Panc1 (cell line): ENCODE results near the gene ELANE. TPM values are rescaled to one million over a fixed set of nuclear protein-coding genes. Genes with fewer than 3 reads are reported as not detected.

Experiments
- ATAC-seq: fragments of 200-7000 bp; cut with Tn5 transposase; 2 replicates; pipeline ENCODE4 v1.9.1; 2020; ENCODE audit warnings: mild to moderate bottlenecking, moderate library complexity
- BruUV-seq: library from RNA; stranded (reverse); fragments of 400-500 nt; replicated peaks from 2 replicates; lab custom pipeline; 2021; lab: Mats Ljungman, UMichigan
- CTCF ChIA-PET: fragments of 300-600 bp; sonication (Branson Sonifier 250); formaldehyde crosslinking; loops from one replicate; lab custom pipeline; 2022; ENCODE audit warnings: antibody characterized with exemption; lab: Charles Lee
- POLR2A ChIA-PET: fragments of 300-600 bp; sonication (Branson Sonifier 250); formaldehyde crosslinking; loops from one replicate; lab custom pipeline; 2022; ENCODE audit warnings: antibody characterized with exemption; lab: Charles Lee
- DNase-seq: peaks from one replicate; pipeline ENCODE4 v3.0.0-alpha.2; 2010; ENCODE audit warnings: low read depth, low spot score
- H3K27ac ChIP-seq: 2 replicates; pipeline ENCODE4 v1.5.1; 2011; ENCODE audit warnings: mild to moderate bottlenecking, low read length, inconsistent platforms
- H3K27me3 ChIP-seq: fragments of 200-500 bp; sonication (Bioruptor generic); 2 replicates; pipeline ENCODE4 v1.6.0; 2014; ENCODE audit warnings: low read length, inconsistent platforms; ENCODE audit not compliant: control insufficient read depth, insufficient read depth
- H3K36me3 ChIP-seq: fragments of 200-500 bp; sonication (Bioruptor generic); 2 replicates; pipeline ENCODE4 v1.5.1; 2014; ENCODE audit warnings: inconsistent platforms, mild to moderate bottlenecking, low read length, moderate library complexity; ENCODE audit not compliant: control insufficient read depth, insufficient read depth
- H3K4me1 ChIP-seq: 2 replicates; pipeline ENCODE4 v1.5.1; 2011; ENCODE audit warnings: inconsistent platforms, mild to moderate bottlenecking, low read length, moderate library complexity; ENCODE audit not compliant: control insufficient read depth, insufficient read depth
- H3K4me3 ChIP-seq, 2 experiments: 2 replicates each; pipeline ENCODE4 v1.5.1; 2011 to 2012; ENCODE audit warnings: low read depth in 2 of 2, low read length in 2 of 2, mild to moderate bottlenecking in 2 of 2, inconsistent platforms in 1 of 2, moderate library complexity in 1 of 2
- H3K9me3 ChIP-seq: fragments of 200-500 bp; sonication (Bioruptor generic); 2 replicates; pipeline ENCODE4 v1.5.1; 2014; ENCODE audit warnings: low read depth, mild to moderate bottlenecking, inconsistent platforms, low read length, moderate library complexity; ENCODE audit not compliant: control insufficient read depth, insufficient read depth
- CTCF ChIP-seq: fragments of 450-650 bp; IDR thresholded peaks from 2 replicates; pipeline ENCODE4 v1.5.1; 2017; ENCODE audit warnings: mild to moderate bottlenecking
- POLR2AphosphoS5 ChIP-seq: IDR thresholded peaks from 2 replicates; pipeline ENCODE4 v1.6.1; 2012; ENCODE audit warnings: mild to moderate bottlenecking, low read depth, low read length, moderate library complexity
- REST ChIP-seq, 2 experiments: IDR thresholded peaks; 2 replicates each; pipeline ENCODE4 v1.6.1; 2011 to 2012; ENCODE audit warnings: low read depth in 2 of 2, control low read depth in 1 of 2, low read length in 1 of 2, mild to moderate bottlenecking in 1 of 2, moderate library complexity in 1 of 2; ENCODE audit not compliant: insufficient read depth in 1 of 2
- SIN3A ChIP-seq: IDR thresholded peaks from 2 replicates; pipeline ENCODE4 v1.6.1; 2012; ENCODE audit warnings: low read depth, mild to moderate bottlenecking, low read length, moderate library complexity, borderline replicate concordance; ENCODE audit not compliant: insufficient read depth
- TCF7L2 ChIP-seq: IDR thresholded peaks from 2 replicates; pipeline ENCODE4 v1.6.1; 2011; ENCODE audit warnings: mild to moderate bottlenecking, low read depth, low read length, inconsistent platforms
- in situ Hi-C: cut with HindIII; loops from 2 replicates; pipeline ENCODE4 v1.10.0; 2016; ENCODE audit warnings: low sequenced_read_pairs, low pct_unique_long_range_greater_than_20kb
- intact Hi-C: fragments of 100-400 bp; cut with micrococcal nuclease; formaldehyde crosslinking; loops from one replicate; pipeline ENCODE4 v1.10.0; 2022; ENCODE audit not compliant: unreplicated experiment
- total RNA-seq: library from RNA; stranded (reverse); gene quantifications from one replicate; pipeline ENCODE4 v1.2.1, GENCODE V29; 2021; ENCODE audit not compliant: unreplicated experiment

Gene ELANE
- total RNA-seq, 1 experiment from 2014 or later = 0.57 TPM

GRCh38 chr19:870963-871401 lies 18.9 kb downstream of the ELANE start:
- ChIA-PET CTCF (no interaction called here), POLR2A (no interaction called here)
- TF ChIP-seq TCF7L2 (no peak), CTCF (no peak), SIN3A (no peak), REST (IDR thresholded peaks at IDR 0.05; ENCODE audit: insufficient read depth in 1 of 2, low read depth in 2 of 2, low read length in 1 of 2) (no peak), POLR2AphosphoS5 (no peak)
- no peak for DNase-seq
- peaks cover 5% of the 10 kb centered on the region; the same call in 1 of the 2 replicates for H3K4me1 ChIP-seq
- in situ Hi-C loops (no loop called here), intact Hi-C loops (no loop called here)
- no peaks in the 10 kb centered on the region for H3K9me3 ChIP-seq
- H3K27ac ChIP-seq = no peak overlapping the region
- H3K27me3 ChIP-seq = no peaks in the 10 kb centered on the region
- no peak overlapping the region for H3K4me3 ChIP-seq
- no peaks in the 10 kb centered on the region for H3K36me3 ChIP-seq
- no peak for ATAC-seq
- no TSS peak for BruUV-seq

GRCh38 chr19:871446-872265 lies 19.6 kb downstream of the ELANE start:
- BruUV-seq = no TSS peak
- intact Hi-C loops (no loop called here), in situ Hi-C loops (no loop called here)
- ATAC-seq (no peak), DNase-seq (no peak)
- TF ChIP-seq CTCF (no peak), REST (IDR thresholded peaks at IDR 0.05; ENCODE audit: insufficient read depth in 1 of 2, low read depth in 2 of 2, low read length in 1 of 2) (no peak), POLR2AphosphoS5 (no peak), SIN3A (no peak), TCF7L2 (no peak)
- Histone ChIP-seq H3K27me3 (no peaks in the 10 kb centered on the region), H3K36me3 (no peaks in the 10 kb centered on the region), H3K9me3 (no peaks in the 10 kb centered on the region), H3K27ac (no peak overlapping the region), H3K4me1 (peaks cover 5% of the 10 kb centered on the region; the same call in 1 of the 2 replicates), H3K4me3 (no peak overlapping the region)
- ChIA-PET POLR2A (no interaction called here), CTCF (no interaction called here)
